Body of pancreas (tissue), 4 donors: ENCODE measurements around the gene AQP1.

Source experiments
- POLR2A ChIP-seq, 3 donors: fragments of 450-650 bp; IDR thresholded peaks; one replicate each; pipeline ENCODE4 v1.6.1; 2016; ENCODE audit warnings: antibody characterized with exemption in 3 of 3, mild to moderate bottlenecking in 2 of 3
- TF ChIP-seq, protein P1 (sequence below), 7 experiments: fragments of 450-650 bp in 4 of 7; fragments of 200-600 bp in 3 of 7; sonication (generic) in 3 of 7; IDR thresholded peaks; one replicate each; pipeline ENCODE4 v1.5.1; 2016 to 2019; ENCODE audit warnings: antibody characterized with exemption in 7 of 7

DNA sequence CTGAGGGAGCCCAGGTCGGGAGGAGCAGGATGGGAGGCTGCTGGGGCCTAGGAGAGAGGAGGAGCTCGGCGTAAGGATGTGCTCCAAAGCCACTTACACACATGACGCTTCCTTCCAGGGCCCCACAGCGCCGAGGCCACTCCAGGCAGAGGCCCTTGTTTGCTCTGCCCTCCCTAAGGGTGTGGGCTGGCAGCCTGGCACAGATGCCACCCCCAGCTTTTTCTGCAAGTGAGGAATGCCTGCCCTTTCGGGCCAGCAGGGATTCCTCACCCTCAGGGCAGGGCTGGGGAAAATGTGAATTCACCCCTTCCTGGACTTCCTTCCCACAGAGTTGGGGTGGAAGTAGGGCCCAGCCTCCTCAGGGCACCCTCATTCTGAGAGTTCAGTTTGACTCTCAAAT is 5.6 kb upstream of the AQP1 start:
- TF ChIP-seq, protein P1, sequence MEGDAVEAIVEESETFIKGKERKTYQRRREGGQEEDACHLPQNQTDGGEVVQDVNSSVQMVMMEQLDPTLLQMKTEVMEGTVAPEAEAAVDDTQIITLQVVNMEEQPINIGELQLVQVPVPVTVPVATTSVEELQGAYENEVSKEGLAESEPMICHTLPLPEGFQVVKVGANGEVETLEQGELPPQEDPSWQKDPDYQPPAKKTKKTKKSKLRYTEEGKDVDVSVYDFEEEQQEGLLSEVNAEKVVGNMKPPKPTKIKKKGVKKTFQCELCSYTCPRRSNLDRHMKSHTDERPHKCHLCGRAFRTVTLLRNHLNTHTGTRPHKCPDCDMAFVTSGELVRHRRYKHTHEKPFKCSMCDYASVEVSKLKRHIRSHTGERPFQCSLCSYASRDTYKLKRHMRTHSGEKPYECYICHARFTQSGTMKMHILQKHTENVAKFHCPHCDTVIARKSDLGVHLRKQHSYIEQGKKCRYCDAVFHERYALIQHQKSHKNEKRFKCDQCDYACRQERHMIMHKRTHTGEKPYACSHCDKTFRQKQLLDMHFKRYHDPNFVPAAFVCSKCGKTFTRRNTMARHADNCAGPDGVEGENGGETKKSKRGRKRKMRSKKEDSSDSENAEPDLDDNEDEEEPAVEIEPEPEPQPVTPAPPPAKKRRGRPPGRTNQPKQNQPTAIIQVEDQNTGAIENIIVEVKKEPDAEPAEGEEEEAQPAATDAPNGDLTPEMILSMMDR (IDR thresholded peaks at IDR 0.05): no peak
- TF ChIP-seq POLR2A (IDR thresholded peaks at IDR 0.05): no peak
